Panc1 (cell line): ENCODE data around the gene CLPX. TPM values are rescaled to one million over a fixed set of nuclear protein-coding genes. Genes with fewer than 3 reads are reported as not detected.
"Not testable (repeated sequence)": the region's sequence is repeated elsewhere in the genome, so short reads cannot be mapped to it uniquely, and the experiment has no call there.

Source experiments
- ATAC-seq: fragments of 200-7000 bp; cut with Tn5 transposase; 2 replicates; pipeline ENCODE4 v1.9.1; 2020; ENCODE audit warnings: mild to moderate bottlenecking, moderate library complexity
- BruUV-seq: library from RNA; stranded (reverse); fragments of 400-500 nt; replicated peaks from 2 replicates; lab custom pipeline; 2021; lab: Mats Ljungman, UMichigan
- CTCF ChIA-PET: fragments of 300-600 bp; sonication (Branson Sonifier 250); formaldehyde crosslinking; loops from one replicate; lab custom pipeline; 2022; ENCODE audit warnings: antibody characterized with exemption; lab: Charles Lee
- POLR2A ChIA-PET: fragments of 300-600 bp; sonication (Branson Sonifier 250); formaldehyde crosslinking; loops from one replicate; lab custom pipeline; 2022; ENCODE audit warnings: antibody characterized with exemption; lab: Charles Lee
- DNase-seq: peaks from one replicate; pipeline ENCODE4 v3.0.0-alpha.2; 2010; ENCODE audit warnings: low read depth, low spot score
- H3K27ac ChIP-seq: 2 replicates; pipeline ENCODE4 v1.5.1; 2011; ENCODE audit warnings: mild to moderate bottlenecking, low read length, inconsistent platforms
- H3K27me3 ChIP-seq: fragments of 200-500 bp; sonication (Bioruptor generic); 2 replicates; pipeline ENCODE4 v1.6.0; 2014; ENCODE audit warnings: low read length, inconsistent platforms; ENCODE audit not compliant: control insufficient read depth, insufficient read depth
- H3K36me3 ChIP-seq: fragments of 200-500 bp; sonication (Bioruptor generic); 2 replicates; pipeline ENCODE4 v1.5.1; 2014; ENCODE audit warnings: inconsistent platforms, mild to moderate bottlenecking, low read length, moderate library complexity; ENCODE audit not compliant: control insufficient read depth, insufficient read depth
- H3K4me1 ChIP-seq: 2 replicates; pipeline ENCODE4 v1.5.1; 2011; ENCODE audit warnings: inconsistent platforms, mild to moderate bottlenecking, low read length, moderate library complexity; ENCODE audit not compliant: control insufficient read depth, insufficient read depth
- H3K4me3 ChIP-seq, 2 experiments: 2 replicates each; pipeline ENCODE4 v1.5.1; 2011 to 2012; ENCODE audit warnings: low read depth in 2 of 2, low read length in 2 of 2, mild to moderate bottlenecking in 2 of 2, inconsistent platforms in 1 of 2, moderate library complexity in 1 of 2
- H3K9me3 ChIP-seq: fragments of 200-500 bp; sonication (Bioruptor generic); 2 replicates; pipeline ENCODE4 v1.5.1; 2014; ENCODE audit warnings: low read depth, mild to moderate bottlenecking, inconsistent platforms, low read length, moderate library complexity; ENCODE audit not compliant: control insufficient read depth, insufficient read depth
- POLR2AphosphoS5 ChIP-seq: IDR thresholded peaks from 2 replicates; pipeline ENCODE4 v1.6.1; 2012; ENCODE audit warnings: mild to moderate bottlenecking, low read depth, low read length, moderate library complexity
- SIN3A ChIP-seq: IDR thresholded peaks from 2 replicates; pipeline ENCODE4 v1.6.1; 2012; ENCODE audit warnings: low read depth, mild to moderate bottlenecking, low read length, moderate library complexity, borderline replicate concordance; ENCODE audit not compliant: insufficient read depth
- TCF7L2 ChIP-seq: IDR thresholded peaks from 2 replicates; pipeline ENCODE4 v1.6.1; 2011; ENCODE audit warnings: mild to moderate bottlenecking, low read depth, low read length, inconsistent platforms
- in situ Hi-C: cut with HindIII; loops from 2 replicates; pipeline ENCODE4 v1.10.0; 2016; ENCODE audit warnings: low sequenced_read_pairs, low pct_unique_long_range_greater_than_20kb
- intact Hi-C: fragments of 100-400 bp; cut with micrococcal nuclease; formaldehyde crosslinking; loops from one replicate; pipeline ENCODE4 v1.10.0; 2022; ENCODE audit not compliant: unreplicated experiment
- total RNA-seq: library from RNA; stranded (reverse); gene quantifications from one replicate; pipeline ENCODE4 v1.2.1, GENCODE V29; 2021; ENCODE audit not compliant: unreplicated experiment
- TF ChIP-seq, protein P1 (sequence below), 2 experiments: IDR thresholded peaks; 2 replicates each; pipeline ENCODE4 v1.6.1; 2011 to 2012; ENCODE audit warnings: low read depth in 2 of 2, control low read depth in 1 of 2, low read length in 1 of 2, mild to moderate bottlenecking in 1 of 2, moderate library complexity in 1 of 2; ENCODE audit not compliant: insufficient read depth in 1 of 2
- TF ChIP-seq, protein P2 (sequence below): fragments of 450-650 bp; IDR thresholded peaks from 2 replicates; pipeline ENCODE4 v1.5.1; 2017; ENCODE audit warnings: mild to moderate bottlenecking

The CLPX gene
- total RNA-seq, 1 experiment from 2014 or later = 49.9 TPM

DNA sequence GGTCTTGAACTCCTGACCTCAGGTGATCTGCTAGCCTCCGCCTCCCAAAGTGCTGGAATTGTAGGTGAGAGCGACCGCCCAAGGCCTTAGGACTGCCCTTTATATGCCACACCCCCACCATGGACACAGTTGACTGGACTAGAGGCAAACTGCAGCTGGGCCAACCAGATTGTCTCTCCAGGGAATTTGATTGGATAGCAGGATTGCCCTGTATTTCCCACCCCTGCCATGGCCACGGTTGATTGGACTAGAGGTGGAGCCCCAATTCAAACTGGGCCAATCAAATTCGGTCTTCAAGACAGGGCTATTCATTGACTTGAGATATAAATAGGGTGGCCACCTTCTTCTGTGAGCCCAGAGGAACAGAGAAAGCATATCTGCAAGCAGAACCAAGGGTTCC, 6.9 kb upstream of the CLPX start:
- Histone ChIP-seq H3K9me3 (no peaks in the 10 kb centered on the region), H3K4me1 (no peaks in the 10 kb centered on the region), H3K4me3 (no peak overlapping the region), H3K36me3 (no peaks in the 10 kb centered on the region), H3K27me3 (no peaks in the 10 kb centered on the region), H3K27ac (no peak overlapping the region)
- intact Hi-C loops = no loop called here
- DNase-seq = no peak
- no TSS peak for BruUV-seq
- in situ Hi-C loops = no loop called here
- CTCF ChIA-PET = no interaction called here
- TF ChIP-seq, protein P1, sequence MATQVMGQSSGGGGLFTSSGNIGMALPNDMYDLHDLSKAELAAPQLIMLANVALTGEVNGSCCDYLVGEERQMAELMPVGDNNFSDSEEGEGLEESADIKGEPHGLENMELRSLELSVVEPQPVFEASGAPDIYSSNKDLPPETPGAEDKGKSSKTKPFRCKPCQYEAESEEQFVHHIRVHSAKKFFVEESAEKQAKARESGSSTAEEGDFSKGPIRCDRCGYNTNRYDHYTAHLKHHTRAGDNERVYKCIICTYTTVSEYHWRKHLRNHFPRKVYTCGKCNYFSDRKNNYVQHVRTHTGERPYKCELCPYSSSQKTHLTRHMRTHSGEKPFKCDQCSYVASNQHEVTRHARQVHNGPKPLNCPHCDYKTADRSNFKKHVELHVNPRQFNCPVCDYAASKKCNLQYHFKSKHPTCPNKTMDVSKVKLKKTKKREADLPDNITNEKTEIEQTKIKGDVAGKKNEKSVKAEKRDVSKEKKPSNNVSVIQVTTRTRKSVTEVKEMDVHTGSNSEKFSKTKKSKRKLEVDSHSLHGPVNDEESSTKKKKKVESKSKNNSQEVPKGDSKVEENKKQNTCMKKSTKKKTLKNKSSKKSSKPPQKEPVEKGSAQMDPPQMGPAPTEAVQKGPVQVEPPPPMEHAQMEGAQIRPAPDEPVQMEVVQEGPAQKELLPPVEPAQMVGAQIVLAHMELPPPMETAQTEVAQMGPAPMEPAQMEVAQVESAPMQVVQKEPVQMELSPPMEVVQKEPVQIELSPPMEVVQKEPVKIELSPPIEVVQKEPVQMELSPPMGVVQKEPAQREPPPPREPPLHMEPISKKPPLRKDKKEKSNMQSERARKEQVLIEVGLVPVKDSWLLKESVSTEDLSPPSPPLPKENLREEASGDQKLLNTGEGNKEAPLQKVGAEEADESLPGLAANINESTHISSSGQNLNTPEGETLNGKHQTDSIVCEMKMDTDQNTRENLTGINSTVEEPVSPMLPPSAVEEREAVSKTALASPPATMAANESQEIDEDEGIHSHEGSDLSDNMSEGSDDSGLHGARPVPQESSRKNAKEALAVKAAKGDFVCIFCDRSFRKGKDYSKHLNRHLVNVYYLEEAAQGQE (IDR thresholded peaks at IDR 0.05; ENCODE audit: insufficient read depth in 1 of 2, low read depth in 2 of 2, low read length in 1 of 2) = no peak
- no peak for TF ChIP-seq TCF7L2
- no peak for ATAC-seq
- POLR2A ChIA-PET = no interaction called here

DNA sequence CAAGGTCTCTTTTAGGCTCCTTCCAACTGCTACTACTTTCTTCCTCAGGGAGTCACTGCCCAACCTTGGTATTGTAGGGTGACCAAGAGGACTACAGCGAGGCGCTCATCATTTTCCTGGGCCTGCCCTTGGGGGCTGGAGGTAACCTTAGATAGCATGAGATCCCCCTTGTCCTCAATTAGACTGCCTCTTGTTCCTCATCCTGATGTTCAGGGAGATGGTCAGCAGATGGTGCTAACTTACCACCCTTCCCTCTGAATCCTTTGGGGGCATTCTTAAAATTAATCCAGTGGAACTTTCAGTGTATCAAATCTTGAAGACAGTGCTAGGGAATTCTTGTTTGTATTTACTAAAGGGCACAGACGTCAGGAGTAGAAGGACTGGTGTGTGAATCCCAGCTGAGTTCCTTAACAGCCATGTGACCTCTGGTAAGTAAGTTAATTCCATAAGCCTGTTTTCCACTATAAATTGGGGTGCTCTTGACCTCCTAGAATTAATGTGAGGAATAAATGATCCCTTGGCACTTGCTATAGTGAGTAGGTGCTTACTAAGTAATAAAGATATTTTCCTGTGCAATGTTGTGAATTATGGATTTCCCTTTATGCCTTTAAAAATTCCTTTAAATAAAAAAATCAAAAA, 4.1 kb upstream of the CLPX start:
- ATAC-seq = no peak
- in situ Hi-C loops (no loop called here), intact Hi-C loops (loop anchor here (1.0 to 2.0 kb wide), 2 partner anchors 82 to 108 kb away; partner anchors contain the start of gene RNU5A-1)
- CTCF ChIA-PET = no interaction called here
- POLR2A ChIA-PET = no interaction called here
- no peaks in the 10 kb centered on the region for H3K9me3 ChIP-seq
- TF ChIP-seq POLR2AphosphoS5 (no peak), SIN3A (no peak), TCF7L2 (no peak)
- TF ChIP-seq, protein P1 (IDR thresholded peaks at IDR 0.05; ENCODE audit: insufficient read depth in 1 of 2, low read depth in 2 of 2, low read length in 1 of 2) = no peak
- TF ChIP-seq, protein P2, sequence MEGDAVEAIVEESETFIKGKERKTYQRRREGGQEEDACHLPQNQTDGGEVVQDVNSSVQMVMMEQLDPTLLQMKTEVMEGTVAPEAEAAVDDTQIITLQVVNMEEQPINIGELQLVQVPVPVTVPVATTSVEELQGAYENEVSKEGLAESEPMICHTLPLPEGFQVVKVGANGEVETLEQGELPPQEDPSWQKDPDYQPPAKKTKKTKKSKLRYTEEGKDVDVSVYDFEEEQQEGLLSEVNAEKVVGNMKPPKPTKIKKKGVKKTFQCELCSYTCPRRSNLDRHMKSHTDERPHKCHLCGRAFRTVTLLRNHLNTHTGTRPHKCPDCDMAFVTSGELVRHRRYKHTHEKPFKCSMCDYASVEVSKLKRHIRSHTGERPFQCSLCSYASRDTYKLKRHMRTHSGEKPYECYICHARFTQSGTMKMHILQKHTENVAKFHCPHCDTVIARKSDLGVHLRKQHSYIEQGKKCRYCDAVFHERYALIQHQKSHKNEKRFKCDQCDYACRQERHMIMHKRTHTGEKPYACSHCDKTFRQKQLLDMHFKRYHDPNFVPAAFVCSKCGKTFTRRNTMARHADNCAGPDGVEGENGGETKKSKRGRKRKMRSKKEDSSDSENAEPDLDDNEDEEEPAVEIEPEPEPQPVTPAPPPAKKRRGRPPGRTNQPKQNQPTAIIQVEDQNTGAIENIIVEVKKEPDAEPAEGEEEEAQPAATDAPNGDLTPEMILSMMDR = peak; percentile 86
- H3K4me1 ChIP-seq = peaks cover 4% of the 10 kb centered on the region; the same call in 1 of the 2 replicates
- no peaks in the 10 kb centered on the region for H3K27me3 ChIP-seq
- no peak overlapping the region for H3K27ac ChIP-seq
- no peaks in the 10 kb centered on the region for H3K36me3 ChIP-seq
- no TSS peak for BruUV-seq
- H3K4me3 ChIP-seq = no peak overlapping the region
- DNase-seq = peak; percentile 33

DNA sequence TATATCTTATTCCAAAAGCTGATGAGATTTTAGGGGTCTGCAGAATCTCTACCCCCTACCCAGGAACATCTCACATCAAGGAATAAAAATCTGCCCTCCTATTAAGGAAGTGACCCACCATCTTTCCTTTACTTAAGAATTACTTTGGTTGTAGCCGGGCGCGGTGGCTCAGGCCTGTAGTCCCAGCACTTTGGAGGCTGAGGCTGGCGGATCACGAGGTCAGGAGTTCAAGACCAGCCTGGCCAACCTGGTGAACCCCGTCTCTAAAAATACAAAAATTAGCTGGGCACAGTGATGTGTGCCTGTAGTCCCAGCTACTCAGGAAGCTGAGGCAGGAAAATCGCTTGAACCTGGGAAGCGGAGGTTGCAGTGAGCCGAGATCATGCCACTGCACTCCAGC, 3.3 kb upstream of the CLPX start:
- H3K36me3 ChIP-seq, H3K4me3 ChIP-seq, BruUV-seq, ATAC-seq, H3K27ac ChIP-seq, POLR2A ChIA-PET, H3K9me3 ChIP-seq, CTCF ChIA-PET, DNase-seq, H3K27me3 ChIP-seq, in situ Hi-C loops, H3K4me1 ChIP-seq: not testable (repeated sequence)
- intact Hi-C loops = loop anchor here (2.0 kb wide), 1 partner anchor 108 kb away; the partner anchor contains the start of gene RNU5A-1
